ENCODE data around the gene ANTXR1.
"Not testable (repeated sequence)": the region's sequence is repeated elsewhere in the genome, so short reads cannot be mapped to it uniquely, and the experiment has no call there.

Gene ANTXR1

GRCh38 chr2:69167469-69167822 lies 154.5 kb downstream of the ANTXR1 start:
- DNase-seq = no peak

GRCh38 chr2:69168144-69168813 lies 155.3 kb downstream of the ANTXR1 start:
- DNase-seq = no peak

GRCh38 chr2:69168950-69169654 lies 156.1 kb downstream of the ANTXR1 start:
- no peak for DNase-seq

GRCh38 chr2:69169655-69170389 lies 156.8 kb downstream of the ANTXR1 start:
- no peak for DNase-seq

GRCh38 chr2:69170661-69171060 lies 157.7 kb downstream of the ANTXR1 start:
- no peak for DNase-seq

GRCh38 chr2:69171116-69171896 lies 158.3 kb downstream of the ANTXR1 start:
- DNase-seq = no peak

- DNase-seq = no peak
Measured at GRCh38 chr2:69171897-69172525, 159.0 kb downstream of the ANTXR1 start.

GRCh38 chr2:69173706-69174105 lies 160.7 kb downstream of the ANTXR1 start:
- DNase-seq = no peak

GRCh38 chr2:69174211-69174610 lies 161.2 kb downstream of the ANTXR1 start:
- not testable (repeated sequence) for DNase-seq

GRCh38 chr2:69175790-69176715 lies 163.1 kb downstream of the ANTXR1 start:
- no peak for DNase-seq

- DNase-seq = no peak
Measured at GRCh38 chr2:69177063-69177771, 164.2 kb downstream of the ANTXR1 start.

GRCh38 chr2:69177785-69178636 lies 165.0 kb downstream of the ANTXR1 start:
- DNase-seq = no peak

GRCh38 chr2:69178756-69179155 lies 165.8 kb downstream of the ANTXR1 start:
- no peak for DNase-seq

- DNase-seq = no peak
Measured at GRCh38 chr2:69180227-69180626, 167.2 kb downstream of the ANTXR1 start.

- DNase-seq = no peak
Measured at GRCh38 chr2:69180974-69181373, 168.0 kb downstream of the ANTXR1 start.

- DNase-seq = no peak
Measured at GRCh38 chr2:69181806-69182427, 168.9 kb downstream of the ANTXR1 start.

- DNase-seq = no peak
Measured at GRCh38 chr2:69183659-69184058, 170.7 kb downstream of the ANTXR1 start.

GRCh38 chr2:69184224-69184623 lies 171.2 kb downstream of the ANTXR1 start:
- no peak for DNase-seq

- no peak for DNase-seq
Measured at GRCh38 chr2:69185807-69186206, 172.8 kb downstream of the ANTXR1 start.
